ENCODE data around the gene ZNF521.
A peak's percentile ranks its signal among the peaks of the same experiment; 100 is the strongest.

ZNF521 gene

DNA sequence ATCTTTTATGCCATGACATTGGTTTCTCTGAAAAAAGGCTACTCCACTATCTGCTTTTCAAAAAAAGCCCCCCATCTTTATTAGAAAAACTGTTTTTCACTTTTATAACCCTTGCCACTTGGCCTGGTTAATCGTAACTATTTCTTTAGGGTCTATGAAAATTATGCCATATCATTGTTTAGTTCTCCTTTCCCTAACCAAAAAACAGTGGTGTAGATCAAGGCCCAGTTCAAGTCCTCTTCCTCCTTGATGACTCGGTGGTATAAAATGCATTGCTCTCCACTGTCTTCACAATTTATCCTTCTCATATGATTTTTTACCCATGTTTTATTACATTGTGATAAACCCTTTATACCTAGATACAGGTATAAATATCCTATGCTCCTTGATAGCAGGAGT is 205.5 kb downstream of the ZNF521 start:
- DNase-seq (ENCODE audit: extremely low read depth, low read depth): no peak
- TF ChIP-seq CTCF (IDR thresholded peaks at IDR 0.05; ENCODE audit: low read depth, low read length): no peak

DNA sequence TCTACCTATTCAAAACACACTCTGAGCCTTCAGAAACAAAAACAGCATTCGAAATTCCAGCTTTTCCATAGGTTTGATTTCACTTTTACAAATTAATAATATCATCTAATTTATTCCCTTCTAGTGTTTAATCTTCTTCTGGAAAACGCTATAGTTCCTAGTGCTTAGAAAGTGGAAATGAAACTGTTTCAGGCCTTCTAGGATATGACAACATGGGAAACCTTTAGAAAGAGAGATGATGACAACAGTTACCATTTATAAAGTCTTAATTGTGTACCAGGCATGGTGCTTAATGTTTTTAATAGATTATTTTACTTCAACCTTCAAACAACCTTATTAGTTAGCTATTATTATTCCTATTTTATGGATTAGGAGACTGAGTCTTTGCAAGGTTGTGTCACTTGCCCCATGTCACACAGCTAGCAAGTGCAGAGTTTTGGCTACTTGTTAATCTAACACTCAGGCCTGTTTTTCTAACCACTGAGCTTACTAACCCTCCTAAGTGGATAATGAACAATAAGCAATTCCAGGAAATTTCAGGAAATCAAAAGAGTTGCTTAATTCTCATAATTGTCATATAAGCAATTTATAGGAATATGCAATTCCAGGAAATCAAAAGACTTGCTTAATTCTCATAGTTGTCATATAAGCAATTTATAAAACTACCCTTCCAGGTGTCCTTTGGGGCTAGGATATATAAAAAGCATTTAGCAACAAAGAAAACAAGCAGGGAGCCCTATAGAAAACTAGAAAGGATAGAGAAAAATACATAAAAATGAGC is 206.0 kb downstream of the ZNF521 start:
- no peak for TF ChIP-seq CTCF (IDR thresholded peaks at IDR 0.05; ENCODE audit: low read depth, low read length)
- DNase-seq (ENCODE audit: extremely low read depth, low read depth): no peak

- TF ChIP-seq CTCF (IDR thresholded peaks at IDR 0.05; ENCODE audit: low read depth, low read length): no peak
- DNase-seq (ENCODE audit: extremely low read depth, low read depth): peak; percentile 54
These were observed 207.1 kb downstream of the ZNF521 start for GRCh38 chr18:25144820-25145219.

DNA sequence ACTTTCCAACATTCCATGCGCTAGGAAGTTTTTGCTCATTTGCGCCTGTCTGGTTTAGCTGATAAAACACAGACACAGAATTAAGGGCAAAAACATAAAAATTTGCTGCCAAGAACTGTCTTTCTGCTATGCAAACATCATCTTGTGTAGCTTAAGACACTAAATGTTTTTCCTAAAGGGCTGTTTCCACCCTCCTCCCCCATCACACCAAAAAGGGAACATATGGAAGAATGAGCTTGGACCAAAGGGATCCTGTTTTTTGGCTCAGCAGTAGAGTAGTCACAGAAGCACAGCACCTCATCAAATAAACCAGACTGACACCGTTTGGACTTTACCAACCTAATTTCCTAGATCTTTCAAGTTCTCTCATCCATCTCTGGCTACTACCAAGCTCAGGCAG is 210.1 kb downstream of the ZNF521 start:
- DNase-seq (ENCODE audit: extremely low read depth, low read depth): no peak

GRCh38 chr18:25141399-25141798 is 210.6 kb downstream of the ZNF521 start:
- no peak for TF ChIP-seq CTCF (IDR thresholded peaks at IDR 0.05; ENCODE audit: low read depth, low read length)

More for the DNA sequence above, 210.1 kb downstream of the ZNF521 start:
- TF ChIP-seq CTCF (IDR thresholded peaks at IDR 0.05; ENCODE audit: low read depth, low read length): no peak

DNA sequence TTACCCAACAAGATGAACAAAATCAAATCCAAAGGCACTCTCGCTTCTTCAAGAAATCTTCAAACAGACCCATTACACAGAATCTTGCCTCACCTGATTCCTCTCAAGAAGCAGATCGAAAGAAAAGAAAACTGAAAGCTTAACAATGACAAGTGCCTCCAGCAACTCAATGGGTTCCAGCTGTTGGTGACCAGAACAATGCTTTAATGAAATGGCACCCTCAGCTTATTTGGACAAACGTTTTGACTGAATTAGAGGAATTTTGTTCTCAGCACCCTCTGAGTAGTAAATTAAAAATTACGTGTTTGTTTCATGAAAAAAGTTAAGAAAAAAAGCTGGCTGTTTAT is 211.0 kb downstream of the ZNF521 start:
- TF ChIP-seq CTCF (IDR thresholded peaks at IDR 0.05; ENCODE audit: low read depth, low read length): no peak
- no peak for DNase-seq (ENCODE audit: extremely low read depth, low read depth)

More at GRCh38 chr18:25141399-25141798, 210.6 kb downstream of the ZNF521 start:
- no peak for DNase-seq (ENCODE audit: extremely low read depth, low read depth)

DNA sequence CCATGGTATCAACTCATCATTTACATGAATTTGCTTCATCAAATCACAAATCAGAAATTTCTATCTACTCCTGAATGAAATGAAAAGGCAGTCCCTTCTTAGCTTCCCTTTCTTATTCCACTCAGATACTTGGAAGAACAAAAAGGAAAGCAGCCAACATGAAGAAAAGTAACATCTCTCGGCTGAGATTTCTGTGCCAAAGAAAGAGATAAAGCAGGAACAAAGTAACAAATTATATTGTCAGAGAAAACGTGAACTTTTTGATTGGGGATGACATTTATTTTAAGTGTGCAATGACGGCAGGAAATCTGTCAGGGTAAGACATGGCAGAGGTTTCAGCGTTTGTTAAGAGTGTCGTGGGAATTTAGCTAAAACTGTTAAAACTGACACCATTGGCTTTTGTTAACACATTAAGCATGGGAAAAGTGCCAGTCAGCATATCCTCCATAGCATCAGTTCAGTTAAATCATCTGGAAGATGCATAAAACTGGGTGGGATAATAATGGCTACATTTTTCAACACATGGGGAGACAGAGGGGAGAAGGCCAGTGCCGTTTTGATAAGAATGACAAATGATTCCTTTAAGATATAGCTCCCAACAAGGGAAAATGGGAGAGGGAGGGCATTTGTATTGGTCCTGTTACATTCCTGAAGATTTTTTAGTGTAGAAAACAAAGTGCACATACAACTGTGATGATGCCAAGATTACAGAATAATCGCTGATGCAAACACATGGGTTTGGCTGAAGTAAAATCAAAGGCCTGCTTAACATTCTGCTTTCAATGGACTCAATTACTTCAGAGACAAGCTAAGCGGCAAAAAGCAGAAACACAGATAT is 211.6 kb downstream of the ZNF521 start:
- DNase-seq (ENCODE audit: extremely low read depth, low read depth): no peak
- TF ChIP-seq CTCF (IDR thresholded peaks at IDR 0.05; ENCODE audit: low read depth, low read length): no peak

Measured in AG09319 (cell line).